Measurements from ENCODE around the gene TMEM259.

- TF ChIP-seq CTCF (IDR thresholded peaks at IDR 0.05) (no peak), POLR2AphosphoS5 (IDR thresholded peaks at IDR 0.05) (no peak)
Measured at GRCh38 chr19:991174-991931, 29.6 kb downstream of the TMEM259 start.
